GM21786 (cell line): ENCODE data around the gene ZNF598.
A peak's percentile ranks its signal among the peaks of the same experiment; 100 is the strongest.

Source experiments
- ATAC-seq: cut with Tn5 transposase; IDR thresholded peaks from one replicate; pipeline ENCODE4 v1.9.1; 2021; ENCODE audit not compliant: unreplicated experiment

ZNF598 gene

GRCh38 chr16:1991948-1992703 is 17.5 kb downstream of the ZNF598 start:
- peak; percentile 44 for ATAC-seq

GRCh38 chr16:1991588-1991947 is 18.1 kb downstream of the ZNF598 start:
- ATAC-seq: no peak

GRCh38 chr16:1991135-1991551 is 18.5 kb downstream of the ZNF598 start:
- ATAC-seq: no peak

GRCh38 chr16:1990351-1991134 is 19.1 kb downstream of the ZNF598 start:
- ATAC-seq: no peak

GRCh38 chr16:1990101-1990350 is 19.6 kb downstream of the ZNF598 start:
- no peak for ATAC-seq

GRCh38 chr16:1989209-1990100 is 20.2 kb downstream of the ZNF598 start, which contains the start of gene SYNGR3:
TSS of gene SYNGR3 (plus strand) at chr16:1989970. CDS start at chr16:1990103, 133 bp downstream.
- ATAC-seq: no peak

- no peak for ATAC-seq
These were observed 22.4 kb downstream of the ZNF598 start for GRCh38 chr16:1987198-1987597.

- ATAC-seq: no peak
These were observed 24.0 kb downstream of the ZNF598 start for GRCh38 chr16:1985466-1986150.

GRCh38 chr16:1984347-1985225 is 25.0 kb downstream of the ZNF598 start:
- peak; percentile 3 for ATAC-seq

- ATAC-seq: peak; percentile 79
These were observed 25.9 kb downstream of the ZNF598 start, which contains the start of gene GFER for GRCh38 chr16:1983544-1984346. TSS of gene GFER (plus strand) at chr16:1984193. CDS start at chr16:1984219, 26 bp downstream.

- ATAC-seq: no peak
These were observed 26.6 kb downstream of the ZNF598 start for GRCh38 chr16:1982991-1983543.

- ATAC-seq: no peak
These were observed 27.6 kb downstream of the ZNF598 start for GRCh38 chr16:1982013-1982433.

GRCh38 chr16:1981398-1981836 is 28.2 kb downstream of the ZNF598 start, which contains the start of gene NOXO1:
TSS of gene NOXO1 (minus strand) at chr16:1981469. CDS start at chr16:1981179, 290 bp downstream.
- no peak for ATAC-seq

GRCh38 chr16:1980770-1981087 is 28.9 kb downstream of the ZNF598 start:
- ATAC-seq: no peak

GRCh38 chr16:1980030-1980769 is 29.4 kb downstream of the ZNF598 start:
- no peak for ATAC-seq

- no peak for ATAC-seq
These were observed 30.2 kb downstream of the ZNF598 start for GRCh38 chr16:1979271-1980029.

GRCh38 chr16:1978476-1979120 is 31.0 kb downstream of the ZNF598 start:
- ATAC-seq: no peak
